Medulla oblongata (tissue), 1 donor: ENCODE data around the gene MAD1L1.

Experiments used
- DNase-seq: peaks from one replicate; pipeline ENCODE4 v3.0.0-alpha.2; 2015; ENCODE audit errors: extremely low spot score

MAD1L1 gene

DNA sequence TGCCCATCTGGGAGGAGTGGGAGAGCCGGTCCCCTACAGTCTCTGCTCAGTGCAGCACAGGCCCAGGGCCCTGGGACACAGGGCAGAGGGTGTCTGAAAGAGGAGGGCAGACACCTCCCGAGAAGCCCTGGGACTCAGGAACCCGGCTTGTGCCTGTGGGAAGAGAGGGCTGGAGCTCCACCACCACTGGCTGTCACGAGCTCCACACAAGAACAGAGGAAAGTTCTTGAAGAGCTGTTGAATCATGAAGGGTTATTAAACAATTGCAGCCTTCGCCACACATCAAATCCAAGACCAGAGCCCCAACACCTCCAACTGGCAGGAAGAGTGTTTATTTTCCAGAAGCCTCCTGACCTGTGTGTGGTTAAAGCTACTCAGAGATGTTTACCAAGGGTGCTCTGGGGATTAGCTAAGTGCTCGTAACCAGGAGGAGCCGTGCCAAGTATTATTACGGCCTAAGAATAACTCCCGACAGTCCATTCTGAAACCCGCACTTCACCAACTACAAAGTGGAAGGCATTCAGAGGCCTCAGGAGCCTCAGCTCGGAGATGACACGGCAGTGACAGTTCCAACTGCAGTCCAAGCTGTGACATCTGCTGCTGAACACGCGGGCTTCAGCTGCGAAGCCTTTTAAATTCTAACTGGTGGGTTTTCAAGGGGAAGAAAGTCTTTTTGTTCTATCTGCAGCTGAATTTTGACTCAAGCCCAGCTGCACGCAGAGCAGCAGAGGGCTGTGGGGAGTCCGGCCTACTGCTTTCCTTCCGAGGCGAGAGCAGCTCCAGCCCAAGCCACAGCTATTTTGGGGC lies 75.1 kb downstream of the MAD1L1 start:
- DNase-seq, result peak; percentile 79

DNA sequence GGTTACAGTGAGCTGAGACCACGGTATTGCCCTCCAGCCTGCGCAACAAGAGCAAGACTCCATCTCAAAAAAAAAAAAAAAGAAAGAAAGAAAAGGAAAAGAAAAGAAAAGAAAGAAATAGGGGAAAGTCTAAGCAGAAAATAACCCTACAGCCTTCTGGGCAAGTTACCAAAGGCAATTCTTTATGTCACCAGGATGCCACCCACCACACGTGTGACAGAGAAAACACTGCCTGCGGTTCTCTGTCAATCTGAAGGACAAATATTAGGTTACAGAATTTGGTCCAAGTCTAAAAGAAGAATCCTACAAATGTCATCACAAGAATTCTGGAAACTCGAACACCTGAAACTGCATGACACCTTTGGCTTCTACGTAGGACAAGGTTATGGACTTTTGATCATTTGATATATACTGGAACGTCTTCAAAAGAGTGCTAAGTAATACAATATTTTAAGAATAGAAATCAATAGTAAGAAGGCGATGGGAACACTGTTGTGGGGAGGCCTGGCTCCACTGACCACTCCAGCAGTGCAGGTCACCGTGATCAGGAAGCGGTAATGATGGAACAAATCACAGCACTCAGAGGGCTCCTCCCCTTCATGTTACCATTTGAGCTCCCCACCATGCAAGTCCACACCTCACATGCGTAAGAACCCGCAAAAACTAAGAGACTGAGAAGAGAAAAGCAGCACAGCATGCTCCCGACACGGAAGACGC lies 75.8 kb downstream of the MAD1L1 start:
- no peak for DNase-seq

- DNase-seq, result no peak
Observed at GRCh38 chr7:2154831-2155230, 77.9 kb downstream of the MAD1L1 start.

GRCh38 chr7:2154121-2154520 lies 78.6 kb downstream of the MAD1L1 start:
- no peak for DNase-seq

DNA sequence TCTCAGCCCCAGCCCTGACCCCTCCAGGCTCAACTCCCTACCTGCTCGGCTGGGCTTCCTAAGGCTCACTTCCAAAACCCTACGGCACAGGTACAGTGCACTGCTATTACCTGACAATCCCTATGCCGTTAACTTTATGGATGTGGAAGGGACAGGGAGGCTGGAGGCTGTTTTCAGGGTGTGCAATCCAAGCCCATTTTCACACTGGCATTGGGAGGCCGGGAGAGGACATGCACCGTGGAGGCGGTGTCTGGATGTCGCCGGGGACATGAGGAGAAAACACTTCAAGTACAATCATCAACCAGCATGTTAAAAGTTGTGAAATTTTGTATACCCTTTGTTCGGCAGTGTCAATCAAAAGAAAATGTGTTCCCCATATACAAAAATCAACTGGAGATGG lies 80.1 kb downstream of the MAD1L1 start:
- DNase-seq, result no peak

DNA sequence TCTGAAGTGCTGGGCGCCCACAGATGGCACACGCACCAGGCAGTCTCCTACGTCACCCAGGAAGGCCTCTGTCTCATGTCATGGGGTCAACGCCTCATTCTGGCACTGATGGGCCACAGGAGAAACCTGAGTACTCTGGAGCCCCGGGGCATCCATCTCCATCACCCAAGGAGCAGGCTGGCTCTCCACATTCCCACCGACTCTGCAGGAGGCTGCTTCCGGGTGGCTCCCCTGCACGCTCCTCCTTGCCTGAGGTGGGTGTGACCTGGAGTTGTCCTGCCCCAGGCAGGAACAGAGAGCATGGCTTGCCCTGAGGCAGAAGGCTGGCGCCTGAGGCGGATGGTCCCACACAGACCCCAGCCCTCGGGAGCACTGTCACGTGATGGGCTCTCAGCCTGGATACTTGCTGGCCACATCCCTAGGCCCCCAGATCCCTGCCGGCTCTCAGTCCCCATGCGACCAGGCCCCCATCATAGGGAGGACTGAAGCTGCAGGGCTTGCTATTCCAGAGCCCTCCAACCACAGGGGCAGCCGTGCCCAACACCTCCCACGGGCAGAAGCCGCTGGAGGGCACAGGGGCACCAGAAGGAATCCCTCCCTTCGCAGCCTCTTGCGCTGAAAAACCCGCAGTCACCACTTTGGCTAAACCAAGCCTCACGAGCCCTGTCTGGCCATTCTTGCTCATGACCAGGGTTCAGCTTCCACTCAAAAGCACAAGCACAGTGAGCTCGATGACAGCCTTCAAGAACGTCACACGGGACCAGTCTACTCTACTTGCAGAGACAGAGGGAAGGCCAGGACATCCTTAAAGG lies 80.7 kb downstream of the MAD1L1 start:
- DNase-seq, result no peak

DNA sequence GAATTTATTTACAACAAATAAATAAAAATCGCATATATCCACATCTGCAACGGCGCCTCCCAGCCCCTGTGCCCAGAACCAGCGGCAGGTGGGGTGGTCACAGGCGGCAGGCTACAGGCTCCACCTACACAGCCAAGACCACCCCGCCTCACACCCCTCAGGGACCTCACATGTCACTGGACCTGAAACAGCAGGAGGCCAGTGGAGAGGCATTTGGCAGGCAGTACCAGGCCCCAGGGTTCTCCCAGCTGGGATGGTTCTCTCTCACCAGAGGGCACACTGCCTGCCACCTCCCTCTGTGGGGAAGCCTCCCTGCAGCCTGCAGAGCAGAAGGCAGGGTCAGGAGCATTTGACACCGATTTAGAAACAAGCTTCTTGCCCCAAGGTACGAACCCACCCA lies 81.5 kb downstream of the MAD1L1 start:
- peak; percentile 57 for DNase-seq

DNA sequence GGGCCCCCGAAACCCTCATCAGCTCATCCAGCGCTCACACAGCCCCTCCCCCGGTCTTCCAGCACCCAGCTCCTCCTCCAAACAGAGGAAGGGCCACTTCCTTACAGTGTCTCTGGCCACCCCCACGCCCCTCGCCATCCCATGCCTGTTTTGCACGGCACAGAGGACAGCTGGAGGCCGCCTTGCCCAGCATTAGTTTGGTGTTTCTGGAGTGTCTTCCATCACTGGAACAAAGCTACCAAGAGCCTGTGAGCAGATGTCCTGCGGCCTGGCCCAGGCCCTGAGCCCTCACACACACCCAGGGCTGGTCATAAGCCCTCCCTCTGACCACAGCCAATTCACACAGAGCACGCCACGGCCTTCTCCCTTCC lies 82.3 kb downstream of the MAD1L1 start:
- no peak for DNase-seq

GRCh38 chr7:2149672-2150444 lies 82.9 kb downstream of the MAD1L1 start:
- DNase-seq, result no peak

- DNase-seq, result no peak
Observed at GRCh38 chr7:2148814-2149213, 83.9 kb downstream of the MAD1L1 start.

GRCh38 chr7:2148189-2148588 lies 84.6 kb downstream of the MAD1L1 start:
- no peak for DNase-seq

- no peak for DNase-seq
Observed at GRCh38 chr7:2146676-2147472, 85.9 kb downstream of the MAD1L1 start.

DNA sequence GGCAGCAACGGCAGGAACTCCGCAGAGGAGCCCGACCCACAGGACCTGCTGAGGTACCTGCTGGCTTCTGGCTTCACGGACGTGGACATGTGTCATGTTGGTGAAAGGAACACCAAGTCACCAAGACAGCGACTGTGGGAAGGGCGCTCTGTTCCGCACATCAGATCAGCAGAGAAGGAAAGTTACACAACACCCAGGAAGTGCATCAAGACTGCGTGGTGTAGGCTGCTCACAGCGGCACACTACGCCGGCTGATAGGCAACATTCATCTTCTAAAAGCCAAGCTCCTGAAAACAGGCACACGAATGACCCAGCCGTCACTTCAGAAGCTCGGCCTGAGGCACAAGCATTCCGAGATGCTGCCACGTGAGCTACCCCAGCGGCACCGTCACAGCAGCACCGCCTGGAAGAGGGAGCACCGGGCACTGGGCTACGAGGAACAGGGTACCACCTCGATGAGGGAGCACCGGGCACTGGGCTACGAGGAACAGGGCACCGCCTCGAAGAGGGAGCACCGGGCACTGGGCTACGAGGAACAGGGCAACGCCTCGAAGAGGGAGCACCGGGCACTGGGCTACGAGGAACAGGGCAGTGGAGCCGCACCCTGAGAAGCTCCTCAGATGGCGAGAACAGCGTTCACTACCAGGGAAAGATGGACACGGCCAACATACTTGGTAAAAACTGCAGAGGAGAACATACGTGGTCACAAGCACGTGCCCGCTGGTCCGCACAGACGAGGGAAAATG lies 86.7 kb downstream of the MAD1L1 start:
- DNase-seq, result no peak

DNA sequence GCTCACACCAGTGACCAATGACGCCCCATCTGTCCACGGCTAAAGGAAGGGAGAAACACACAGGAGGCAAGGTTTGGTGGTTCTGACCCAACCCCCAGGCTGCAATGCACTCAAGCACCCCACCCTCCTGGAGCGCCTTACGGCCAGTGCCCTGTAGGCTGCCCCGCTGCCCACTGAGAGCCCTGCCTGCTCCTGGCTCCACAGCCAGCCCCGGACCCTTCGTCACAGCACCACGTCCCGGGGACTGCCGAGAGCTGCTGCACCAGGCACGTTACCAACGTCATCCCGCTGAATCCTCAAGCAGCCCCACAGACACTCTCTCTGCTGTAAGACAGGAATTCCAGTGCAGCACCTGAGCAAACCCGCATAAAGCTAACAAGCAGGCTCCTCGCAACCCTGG lies 87.8 kb downstream of the MAD1L1 start:
- no peak for DNase-seq

- no peak for DNase-seq
Observed at GRCh38 chr7:2143981-2144595, 88.7 kb downstream of the MAD1L1 start.

DNA sequence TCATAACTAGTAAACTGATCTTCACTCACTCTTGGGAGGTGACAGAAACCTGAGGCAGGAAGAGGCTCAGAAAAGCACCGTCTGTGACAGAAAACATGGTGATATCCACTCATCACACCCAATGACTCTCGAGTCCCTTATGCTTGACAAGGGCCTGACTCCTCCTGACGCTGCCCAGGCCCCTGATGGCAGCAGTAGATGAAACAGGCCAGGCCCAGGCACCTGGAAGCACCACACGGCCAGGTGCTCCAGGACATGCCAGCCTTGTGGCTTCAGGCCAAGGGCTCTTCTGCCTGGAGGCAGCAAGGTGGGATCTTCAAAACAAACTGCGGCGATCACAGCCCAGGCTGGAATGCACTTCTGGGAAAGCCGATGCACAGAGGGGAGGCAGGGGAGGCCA lies 89.3 kb downstream of the MAD1L1 start:
- no peak for DNase-seq

- no peak for DNase-seq
Observed at GRCh38 chr7:2142386-2142785, 90.4 kb downstream of the MAD1L1 start.

DNA sequence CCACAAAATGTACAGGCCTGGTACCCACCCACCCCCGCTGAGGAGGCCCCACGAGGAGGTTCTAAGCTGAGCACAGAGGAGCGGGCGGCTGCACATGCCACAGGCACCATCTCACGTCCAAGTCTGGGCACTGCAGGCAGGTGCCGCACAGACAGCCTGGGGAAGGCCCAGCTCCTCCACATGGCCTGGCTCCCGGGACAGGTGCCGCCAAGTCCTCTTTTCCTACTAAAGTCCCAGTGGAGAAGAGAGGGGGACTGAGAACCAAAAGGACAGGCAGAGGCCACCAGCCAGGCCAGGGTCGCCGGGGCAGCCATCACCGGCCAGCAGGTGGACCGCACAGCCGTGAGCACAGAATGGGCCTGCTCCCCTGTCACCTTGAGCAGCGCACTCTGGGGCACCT lies 91.1 kb downstream of the MAD1L1 start:
- DNase-seq, result peak; percentile 62

GRCh38 chr7:2141021-2141410 lies 91.7 kb downstream of the MAD1L1 start:
- DNase-seq, result no peak
